Mammary epithelial cell (primary cell): Measurements from ENCODE around the gene PDPR.
"Not testable (repeated sequence)": the region's sequence is repeated elsewhere in the genome, so short reads cannot be mapped to it uniquely, and the experiment has no call there.

ENCODE experiments used
- CTCF ChIP-seq, 2 donors: IDR thresholded peaks in 1 of 2; conservative IDR thresholded peaks in 1 of 2; 2 replicates each; pipeline ENCODE4 v1.5.1; 2011 to 2012; ENCODE audit warnings: inconsistent platforms in 2 of 2, low read length in 2 of 2, mild to moderate bottlenecking in 2 of 2, control low read depth in 1 of 2, low read depth in 1 of 2; ENCODE audit not compliant: insufficient read depth in 1 of 2; ENCODE audit errors: extremely low read depth in 1 of 2
- EZH2 ChIP-seq: IDR thresholded peaks from 2 replicates; pipeline ENCODE4 v1.6.1; 2012; ENCODE audit warnings: low read length, inconsistent platforms, borderline replicate concordance

GRCh38 chr16:70174387-70174932, 60.3 kb downstream of the PDPR start:
- TF ChIP-seq CTCF (conservative IDR thresholded peaks at IDR 0.05 in 1 of 2, IDR thresholded peaks at IDR 0.05 in 1 of 2; ENCODE audit: extremely low read depth in 1 of 2, insufficient read depth in 1 of 2, low read depth in 1 of 2, low read length in 2 of 2); EZH2: not testable (repeated sequence)
